Hepatocyte (in vitro differentiated cells): ENCODE results near the gene FLT1. TPM values are rescaled to one million over a fixed set of nuclear protein-coding genes. Genes with fewer than 3 reads are reported as not detected.

Experiments
- DNase-seq: peaks from one replicate; pipeline ENCODE4 v3.0.0-alpha.2; 2016; ENCODE audit warnings: low spot score
- H2AFZ ChIP-seq: fragments of 200-600 bp; sonication (generic); 2 replicates; pipeline ENCODE4 v1.6.0; 2016; ENCODE audit warnings: antibody characterized with exemption, mild to moderate bottlenecking
- H3K27ac ChIP-seq: fragments of 200-600 bp; sonication (generic); 2 replicates; pipeline ENCODE4 v1.5.1; 2016; ENCODE audit warnings: mild to moderate bottlenecking
- H3K27me3 ChIP-seq: fragments of 200-600 bp; sonication (generic); 2 replicates; pipeline ENCODE4 v1.6.1; 2016
- H3K36me3 ChIP-seq: fragments of 200-600 bp; sonication (generic); replicated peaks from 2 replicates; pipeline ENCODE4 v1.5.1; 2016; ENCODE audit warnings: low read depth; ENCODE audit not compliant: insufficient read depth
- H3K4me1 ChIP-seq: fragments of 200-600 bp; sonication (generic); 2 replicates; pipeline ENCODE4 v1.5.1; 2016; ENCODE audit warnings: mild to moderate bottlenecking, moderate library complexity; ENCODE audit not compliant: insufficient read depth
- H3K4me2 ChIP-seq: fragments of 200-600 bp; sonication (generic); 2 replicates; pipeline ENCODE4 v1.6.0; 2016
- H3K4me3 ChIP-seq: fragments of 200-600 bp; sonication (generic); 2 replicates; pipeline ENCODE4 v1.5.1; 2016; ENCODE audit warnings: mild to moderate bottlenecking
- H3K79me2 ChIP-seq: fragments of 200-600 bp; sonication (generic); 2 replicates; pipeline ENCODE4 v1.6.0; 2017; ENCODE audit warnings: mild to moderate bottlenecking
- H3K9me2 ChIP-seq: fragments of 200-600 bp; sonication (generic); replicated peaks from 2 replicates; pipeline ENCODE4 v1.6.0; 2017; ENCODE audit warnings: mild to moderate bottlenecking; ENCODE audit not compliant: insufficient read depth
- H3K9me3 ChIP-seq: fragments of 200-600 bp; sonication (generic); 2 replicates; pipeline ENCODE4 v1.5.1; 2016; ENCODE audit warnings: low read depth, mild to moderate bottlenecking
- H4K20me1 ChIP-seq: fragments of 200-600 bp; sonication (generic); 2 replicates; pipeline ENCODE4 v1.6.0; 2016; ENCODE audit warnings: mild to moderate bottlenecking; ENCODE audit not compliant: insufficient read depth, poor library complexity, severe bottlenecking
- CTCF ChIP-seq: fragments of 200-600 bp; sonication (generic); IDR thresholded peaks from 2 replicates; pipeline ENCODE4 v1.5.1; 2016; ENCODE audit warnings: antibody characterized with exemption, mild to moderate bottlenecking; ENCODE audit not compliant: poor library complexity
- EZH2 ChIP-seq: fragments of 200-600 bp; sonication (generic); IDR thresholded peaks from 2 replicates; pipeline ENCODE4 v1.6.1; 2016; ENCODE audit warnings: antibody characterized with exemption, mild to moderate bottlenecking, borderline replicate concordance
- EZH2phosphoT487 ChIP-seq: fragments of 200-600 bp; sonication (generic); IDR thresholded peaks from one replicate; pipeline ENCODE4 v1.6.1; 2018; ENCODE audit warnings: antibody characterized with exemption, mild to moderate bottlenecking, low read depth, moderate library complexity; ENCODE audit not compliant: unreplicated experiment, severe bottlenecking
- whole genome bisulfite sequencing: methylation state at CpG from one replicate; pipeline ENCODE4 v1.1.6; 2016; ENCODE audit warnings: low lambda C conversion rate; ENCODE audit errors: missing lambda C conversion rate; 5-methylcytosine and 5-hydroxymethylcytosine counted together
- polyA plus RNA-seq: library from polyadenylated mRNA; unstranded; fragments of >200 nt; fragmentation: Nextera tagmentation; extraction: Ambion mirVana; gene quantifications from 2 replicates; pipeline ENCODE4 v1.2.1, GENCODE V29; 2016
- total RNA-seq: library from RNA; depleted of rRNA; stranded (reverse); fragments of >200 nt; gene quantifications from 2 replicates; pipeline ENCODE4 v1.2.3, GENCODE V29; 2014

FLT1 gene
- total and polyA plus RNA-seq, 2 experiments from 2014 or later: 30.4 to 40.1 TPM

GRCh38 chr13:28313579-28313978 lies 181.3 kb downstream of the FLT1 start:
- H3K4me1 ChIP-seq: peaks cover 8% of the 10 kb centered on the region
- TF ChIP-seq EZH2phosphoT487 (no peak), EZH2 (no peak), CTCF (peak; percentile 24)
- no peaks in the 10 kb centered on the region for H4K20me1 ChIP-seq
- H2AFZ ChIP-seq: no peak overlapping the region
- peak; percentile 29 for DNase-seq
- H3K4me2 ChIP-seq: no peak overlapping the region
- no peaks in the 10 kb centered on the region for H3K9me2 ChIP-seq
- H3K27me3 ChIP-seq: no peaks in the 10 kb centered on the region
- no peaks in the 10 kb centered on the region for H3K9me3 ChIP-seq
- no peak overlapping the region for H3K4me3 ChIP-seq
- H3K79me2 ChIP-seq: no peaks in the 10 kb centered on the region
- WGBS: 74% methylated on average over 6 of the region's 6 CpGs
- H3K36me3 ChIP-seq: no peaks in the 10 kb centered on the region
- H3K27ac ChIP-seq: no peak overlapping the region

GRCh38 chr13:28306325-28306724 lies 188.6 kb downstream of the FLT1 start:
- Histone ChIP-seq H3K79me2 (no peaks in the 10 kb centered on the region), H3K9me2 (no peaks in the 10 kb centered on the region), H3K4me2 (no peak overlapping the region), H3K27me3 (no peaks in the 10 kb centered on the region), H3K9me3 (no peaks in the 10 kb centered on the region), H3K36me3 (no peaks in the 10 kb centered on the region), H4K20me1 (no peaks in the 10 kb centered on the region), H2AFZ (no peak overlapping the region), H3K4me3 (no peak overlapping the region), H3K4me1 (no peaks in the 10 kb centered on the region), H3K27ac (no peak overlapping the region)
- WGBS: 94% methylated on average over 10 of the region's 10 CpGs
- TF ChIP-seq CTCF: no peak
- no peak for TF ChIP-seq EZH2phosphoT487
- TF ChIP-seq EZH2: no peak
- DNase-seq: no peak

GRCh38 chr13:28301839-28302238 lies 193.1 kb downstream of the FLT1 start:
- 66% methylated on average over 4 of the region's 4 CpGs for WGBS
- TF ChIP-seq CTCF: no peak
- no peak for TF ChIP-seq EZH2
- no peak for TF ChIP-seq EZH2phosphoT487

GRCh38 chr13:28299916-28300315 lies 195.0 kb downstream of the FLT1 start:
- H3K27me3 ChIP-seq: no peaks in the 10 kb centered on the region
- no peaks in the 10 kb centered on the region for H3K36me3 ChIP-seq
- no peak overlapping the region for H3K4me2 ChIP-seq
- no peak overlapping the region for H3K27ac ChIP-seq
- no peak for TF ChIP-seq CTCF
- TF ChIP-seq EZH2: no peak
- TF ChIP-seq EZH2phosphoT487: no peak
- H3K9me2 ChIP-seq: no peaks in the 10 kb centered on the region
- no peak overlapping the region for H3K4me3 ChIP-seq
- H3K4me1 ChIP-seq: no peaks in the 10 kb centered on the region
- H3K79me2 ChIP-seq: no peaks in the 10 kb centered on the region
- no peak for DNase-seq
- 70% methylated on average over 2 of the region's 2 CpGs for WGBS
- no peak overlapping the region for H2AFZ ChIP-seq
- no peaks in the 10 kb centered on the region for H3K9me3 ChIP-seq
- H4K20me1 ChIP-seq: no peaks in the 10 kb centered on the region

More at GRCh38 chr13:28301839-28302238, 193.1 kb downstream of the FLT1 start:
- Histone ChIP-seq H3K27ac (no peak overlapping the region), H3K4me2 (no peak overlapping the region), H3K79me2 (no peaks in the 10 kb centered on the region), H4K20me1 (no peaks in the 10 kb centered on the region), H2AFZ (no peak overlapping the region), H3K36me3 (no peaks in the 10 kb centered on the region), H3K4me3 (no peak overlapping the region), H3K9me3 (no peaks in the 10 kb centered on the region), H3K9me2 (no peaks in the 10 kb centered on the region), H3K27me3 (no peaks in the 10 kb centered on the region), H3K4me1 (no peaks in the 10 kb centered on the region)
- no peak for DNase-seq
